Measurements from ENCODE around the gene PLEKHM2. TPM values are rescaled to one million over a fixed set of nuclear protein-coding genes. Genes with fewer than 3 reads are reported as not detected.

PLEKHM2 gene
- total and polyA plus RNA-seq, 2 of the 8 experiments (the other 6 are each of a cell fraction or from before 2014, with no cell fraction given): 38.3 to 47.6 TPM

DNA sequence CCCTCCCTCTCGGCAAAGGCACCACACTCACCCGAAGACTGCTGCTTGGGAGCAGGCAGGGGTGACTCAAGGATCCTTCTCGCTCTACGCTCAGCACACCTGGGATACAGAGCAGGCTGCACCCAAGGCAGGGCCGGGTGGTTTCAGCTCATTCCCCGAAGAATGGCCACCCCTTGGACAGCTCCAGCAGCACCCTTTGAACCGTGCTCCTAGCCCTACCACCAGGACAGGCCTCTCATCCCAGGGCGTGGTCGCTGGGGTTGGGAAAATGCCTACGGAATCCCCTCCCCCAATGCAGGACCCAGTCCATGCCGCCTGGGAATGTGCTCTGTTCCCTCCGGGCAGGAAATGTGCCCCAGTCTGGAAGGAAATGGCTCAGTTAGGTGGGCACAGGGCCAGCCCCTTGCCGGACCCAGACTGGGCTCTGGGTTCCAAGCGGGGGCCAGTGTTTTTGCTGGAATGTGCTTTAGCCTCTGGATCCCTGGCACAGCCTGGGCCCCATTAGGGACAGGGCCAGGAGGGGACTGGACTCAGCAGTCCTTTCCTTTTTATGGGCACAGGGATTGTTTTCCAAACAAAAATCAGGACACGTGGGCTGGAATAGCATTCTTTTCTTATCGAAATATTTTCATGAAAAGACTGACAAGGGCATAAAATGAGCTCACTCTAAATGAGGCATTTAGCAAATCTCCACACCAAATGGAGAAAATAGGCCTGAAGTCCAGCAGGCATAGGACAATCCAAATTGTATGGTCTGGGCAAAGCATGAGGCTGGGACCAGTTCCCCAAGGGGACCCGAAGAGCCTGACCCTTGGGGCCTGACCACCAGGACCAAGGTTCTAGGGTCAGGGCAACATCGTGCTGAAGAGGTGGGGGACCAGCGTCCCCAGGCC is 65.5 kb downstream of the PLEKHM2 start:
- Histone ChIP-seq H2AK5ac (ENCODE audit: low read depth, low read length) (no peak overlapping the region), H3K14ac (ENCODE audit: insufficient read length) (no peak overlapping the region), H3K79me1 (ENCODE audit: low read depth, low read length) (no peaks in the 10 kb centered on the region), H4K20me1 (replicated peaks in 1 of 2; ENCODE audit: control insufficient read depth in 1 of 2, insufficient read depth in 2 of 2, low read length in 2 of 2) (no peaks in the 10 kb centered on the region), H2BK120ac (replicated peaks; ENCODE audit: low read depth, low read length) (no peak overlapping the region), H2BK15ac (ENCODE audit: low read length) (peak overlapping the region; percentile 92; the same call in 1 of the 2 replicates), H3K9ac (replicated peaks in 1 of 4; ENCODE audit: extremely low read depth in 1 of 4, low read depth in 3 of 4, low read length in 3 of 4) (no peak overlapping the region), H2BK5ac (ENCODE audit: low read depth, low read length) (peak overlapping the region; percentile 78; the same call in 1 of the 2 replicates), H4K5ac (ENCODE audit: insufficient read length, low read depth, low read length) (no peak overlapping the region), H2BK20ac (ENCODE audit: low read length) (no peak overlapping the region), H3K23me2 (ENCODE audit: low read depth, low read length) (0 out of 2 replicates have a peak, but pooled peaks cover 1% of the 10 kb centered on the region), H3K18ac (ENCODE audit: extremely low read depth, low read length) (peak overlapping the region; percentile 53; the same call in 1 of the 2 replicates), H4K8ac (ENCODE audit: extremely low read depth, insufficient read depth, low read length) (peak overlapping the region; percentile 62; the same call in 1 of the 2 replicates), H3K23ac (ENCODE audit: insufficient read length) (no peak overlapping the region), H3K4me1 (replicated peaks in 1 of 4; ENCODE audit: control insufficient read depth in 3 of 4, insufficient read depth in 4 of 4, low read length in 3 of 4) (peaks cover 0 to 7% (median 3%) of the 10 kb centered on the region in 4 experiments; a peak in 5 of 7 replicates), H3K79me2 (ENCODE audit: control insufficient read depth in 1 of 2, insufficient read depth in 2 of 2, low read length in 2 of 2) (no peaks in the 10 kb centered on the region), H3K27me3 (replicated peaks in 1 of 4; ENCODE audit: control insufficient read depth in 3 of 4, extremely low read depth in 1 of 4, insufficient read depth in 3 of 4, low read length in 3 of 4) (no peaks in the 10 kb centered on the region), H4K91ac (replicated peaks; ENCODE audit: insufficient read length, low read length) (peak overlapping the region; percentile 40), H3K36me3 (ENCODE audit: control insufficient read depth in 2 of 4, insufficient read depth in 4 of 4, low read length in 3 of 4) (no peaks in the 10 kb centered on the region), H3K56ac (replicated peaks; ENCODE audit: insufficient read length, low read depth, low read length) (no peak overlapping the region), H3K4me2 (ENCODE audit: insufficient read depth in 1 of 2, low read depth in 2 of 2, low read length in 2 of 2) (no peak overlapping the region), H2AFZ (ENCODE audit: low read length) (peak overlapping the region; percentile 11; the same call in 1 of the 2 replicates), H3K4me3 (ENCODE audit: extremely low read depth in 1 of 4, insufficient read depth in 2 of 4, low read depth in 3 of 4, low read length in 4 of 4) (no peak overlapping the region), H2BK12ac (ENCODE audit: low read depth, low read length) (peak overlapping the region; percentile 22; the same call in 1 of the 2 replicates), H3K4ac (replicated peaks; ENCODE audit: insufficient read length, low read depth, low read length) (no peak overlapping the region), H3K27ac (ENCODE audit: low read depth, low read length) (no peak overlapping the region), H3K9me3 (ENCODE audit: insufficient read depth in 2 of 2, low read depth in 1 of 2, low read length in 1 of 2) (no peaks in the 10 kb centered on the region)
- FAIRE-seq (no peak), DNase-seq (ENCODE audit: low read depth in 1 of 2, low spot score in 2 of 2) (no peak)
- ChIA-PET POLR2A (ENCODE audit: partially characterized antibody) (interaction anchor here (0.9 to 3.3 kb wide), 6 partner anchors 10 to 37 kb away, joined by 3 to 14 read pairs (median 3); partner anchors contain the start of genes FBLIM1 and SLC25A34), CTCF (ENCODE audit: partially characterized antibody) (interaction anchor here (1.1 to 1.4 kb wide), 3 partner anchors 11 to 28 kb away, joined by 3 read pairs; no protein-coding TSS in a partner anchor)
- 77% methylated on average over 17 of the region's 19 CpGs; no CpG with 5 or more reads in 1 of the 2 experiments for WGBS, 2 experiments (ENCODE audit: extremely low coverage in 1 of 2, insufficient coverage in 1 of 2, insufficient read length in 1 of 2, insufficient replicate concordance in 2 of 2, low coverage in 1 of 2, low lambda C conversion rate in 2 of 2, missing lambda C conversion rate in 1 of 2)
- TF ChIP-seq GABPA (IDR thresholded peaks at IDR 0.05; ENCODE audit: borderline replicate concordance, insufficient read depth, low read length) (no peak), KDM4A (IDR thresholded peaks at IDR 0.05; ENCODE audit: low read depth, low read length, severe bottlenecking) (no peak), BRCA1 (IDR thresholded peaks at IDR 0.05; ENCODE audit: low read depth, low read length) (no peak), CEBPB (IDR thresholded peaks at IDR 0.05; ENCODE audit: low read depth, low read length) (no peak), TEAD4 (IDR thresholded peaks at IDR 0.05; ENCODE audit: low read depth, low read length) (no peak)
- TF ChIP-seq, protein P1, sequence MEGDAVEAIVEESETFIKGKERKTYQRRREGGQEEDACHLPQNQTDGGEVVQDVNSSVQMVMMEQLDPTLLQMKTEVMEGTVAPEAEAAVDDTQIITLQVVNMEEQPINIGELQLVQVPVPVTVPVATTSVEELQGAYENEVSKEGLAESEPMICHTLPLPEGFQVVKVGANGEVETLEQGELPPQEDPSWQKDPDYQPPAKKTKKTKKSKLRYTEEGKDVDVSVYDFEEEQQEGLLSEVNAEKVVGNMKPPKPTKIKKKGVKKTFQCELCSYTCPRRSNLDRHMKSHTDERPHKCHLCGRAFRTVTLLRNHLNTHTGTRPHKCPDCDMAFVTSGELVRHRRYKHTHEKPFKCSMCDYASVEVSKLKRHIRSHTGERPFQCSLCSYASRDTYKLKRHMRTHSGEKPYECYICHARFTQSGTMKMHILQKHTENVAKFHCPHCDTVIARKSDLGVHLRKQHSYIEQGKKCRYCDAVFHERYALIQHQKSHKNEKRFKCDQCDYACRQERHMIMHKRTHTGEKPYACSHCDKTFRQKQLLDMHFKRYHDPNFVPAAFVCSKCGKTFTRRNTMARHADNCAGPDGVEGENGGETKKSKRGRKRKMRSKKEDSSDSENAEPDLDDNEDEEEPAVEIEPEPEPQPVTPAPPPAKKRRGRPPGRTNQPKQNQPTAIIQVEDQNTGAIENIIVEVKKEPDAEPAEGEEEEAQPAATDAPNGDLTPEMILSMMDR (IDR thresholded peaks at IDR 0.05; ENCODE audit: control extremely low read depth in 1 of 3, insufficient read depth in 1 of 3, low read depth in 1 of 3, low read length in 3 of 3): no peak
- TF ChIP-seq, protein P2, sequence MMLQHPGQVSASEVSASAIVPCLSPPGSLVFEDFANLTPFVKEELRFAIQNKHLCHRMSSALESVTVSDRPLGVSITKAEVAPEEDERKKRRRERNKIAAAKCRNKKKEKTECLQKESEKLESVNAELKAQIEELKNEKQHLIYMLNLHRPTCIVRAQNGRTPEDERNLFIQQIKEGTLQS (IDR thresholded peaks at IDR 0.05; ENCODE audit: insufficient read depth, low read depth, low read length): no peak

Data from H1 (cell line).